ENCODE data around the gene SPRN.

The SPRN gene

DNA sequence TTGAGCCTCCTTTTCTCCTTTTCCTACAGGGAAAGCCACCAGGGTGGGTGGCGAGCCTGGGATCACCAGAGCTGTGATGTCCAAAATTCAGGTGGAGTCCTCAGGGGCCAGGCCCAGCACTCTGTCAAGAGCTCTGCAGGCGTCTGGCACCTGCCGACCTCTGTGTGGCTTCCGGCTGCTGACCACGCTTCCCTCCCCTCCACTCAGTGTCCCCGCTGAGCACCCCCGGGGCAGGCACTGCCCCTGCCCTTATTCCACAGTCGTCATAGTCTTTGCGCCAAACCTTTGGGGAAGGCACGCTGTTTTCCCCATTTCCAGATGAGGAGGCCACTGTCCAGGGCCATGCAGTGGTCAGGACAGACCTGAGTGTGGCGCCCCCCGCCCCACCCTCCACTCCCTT lies 22.9 kb downstream of the SPRN start:
- H3K4me1 Mint-ChIP-seq (ENCODE audit: low read depth in 2 of 2), result peaks cover 29 to 37% of the 10 kb centered on the region in 2 donors
- ATAC-seq (replicated peaks), result no peak

GRCh38 chr10:133400624-133401424 lies 23.6 kb downstream of the SPRN start:
- no peak for DNase-seq
- Mint-ChIP-seq H3K9me3 (no peaks in the 10 kb centered on the region), H3K27me3 (no peaks in the 10 kb centered on the region), H3K27ac (peak overlapping the region; percentile 36 to 84), H3K4me3 (peak overlapping the region in 1 of 2 donors; percentile 3), H3K36me3 (ENCODE audit: insufficient read depth) (peaks cover 50% of the 10 kb centered on the region), H3K4me1 (ENCODE audit: low read depth in 2 of 2) (peaks cover 25 to 33% of the 10 kb centered on the region in 2 donors)
- peak; percentile 56 for ATAC-seq (replicated peaks)

More for the DNA sequence above, 22.9 kb downstream of the SPRN start:
- H3K9me3 Mint-ChIP-seq, result no peaks in the 10 kb centered on the region
- peak overlapping the region in 1 of 2 donors; percentile 3 for H3K4me3 Mint-ChIP-seq
- H3K36me3 Mint-ChIP-seq (ENCODE audit: insufficient read depth), result peaks cover 50% of the 10 kb centered on the region
- H3K27ac Mint-ChIP-seq, result peak overlapping the region; percentile 36 to 84
- no peaks in the 10 kb centered on the region for H3K27me3 Mint-ChIP-seq
- no peak for DNase-seq

GRCh38 chr10:133399123-133399601 lies 25.3 kb downstream of the SPRN start:
- peaks cover 28% of the 10 kb centered on the region in 2 donors for H3K4me1 Mint-ChIP-seq (ENCODE audit: low read depth in 2 of 2)
- H3K27me3 Mint-ChIP-seq, result no peaks in the 10 kb centered on the region
- peaks cover 54% of the 10 kb centered on the region for H3K36me3 Mint-ChIP-seq (ENCODE audit: insufficient read depth)
- DNase-seq (no peak), ATAC-seq (replicated peaks) (no peak)
- H3K4me3 Mint-ChIP-seq, result no peak overlapping the region
- no peaks in the 10 kb centered on the region for H3K9me3 Mint-ChIP-seq
- no peak overlapping the region for H3K27ac Mint-ChIP-seq

- Mint-ChIP-seq H3K27me3 (no peaks in the 10 kb centered on the region), H3K4me3 (no peak overlapping the region), H3K9me3 (no peaks in the 10 kb centered on the region), H3K27ac (peak overlapping the region; percentile 25 to 74), H3K36me3 (ENCODE audit: insufficient read depth) (peaks cover 49% of the 10 kb centered on the region), H3K4me1 (ENCODE audit: low read depth in 2 of 2) (peaks cover 25 to 28% of the 10 kb centered on the region in 2 donors)
- no peak for ATAC-seq (replicated peaks)
- no peak for DNase-seq
These were observed 26.5 kb downstream of the SPRN start for GRCh38 chr10:133397938-133398337.

DNA sequence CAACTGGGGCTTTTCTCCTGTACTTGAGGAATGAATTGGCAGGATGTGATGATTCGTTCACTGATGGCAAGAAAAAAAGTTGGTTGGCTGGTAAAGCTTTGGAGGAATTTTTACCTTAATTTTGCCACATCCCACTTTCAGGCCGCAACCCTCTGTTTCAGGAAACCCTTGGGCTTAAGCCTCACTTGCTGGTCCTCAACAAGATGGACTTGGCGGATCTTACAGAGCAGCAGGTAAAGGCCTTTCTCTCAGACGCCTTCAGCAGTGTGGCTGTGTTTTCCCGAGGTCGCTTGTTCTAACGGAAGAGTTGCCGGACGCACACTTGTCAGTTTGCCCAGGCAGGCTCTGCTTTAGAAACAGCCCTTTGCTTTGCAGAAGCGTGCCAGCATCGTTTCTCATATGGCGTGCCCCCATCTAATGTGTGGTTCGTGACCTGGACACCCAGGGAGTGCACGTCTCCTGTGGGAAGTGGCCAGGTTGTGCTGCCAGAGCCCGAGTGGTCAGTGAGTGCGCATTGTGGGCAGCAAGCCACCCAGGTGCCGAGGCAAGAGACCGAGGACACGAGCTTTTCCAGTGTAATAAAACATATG lies 28.3 kb downstream of the SPRN start:
- H3K4me1 Mint-ChIP-seq (ENCODE audit: low read depth in 2 of 2), result peaks cover 29 to 32% of the 10 kb centered on the region in 2 donors

GRCh38 chr10:133394801-133395221 lies 29.6 kb downstream of the SPRN start:
- DNase-seq (no peak), ATAC-seq (replicated peaks) (no peak)
- H3K27me3 Mint-ChIP-seq, result no peaks in the 10 kb centered on the region
- H3K4me3 Mint-ChIP-seq, result peak overlapping the region; percentile 89 to 92
- H3K27ac Mint-ChIP-seq, result peak overlapping the region; percentile 66 to 81
- peaks cover 34 to 36% of the 10 kb centered on the region in 2 donors for H3K4me1 Mint-ChIP-seq (ENCODE audit: low read depth in 2 of 2)
- H3K36me3 Mint-ChIP-seq (ENCODE audit: insufficient read depth), result peaks cover 50% of the 10 kb centered on the region
- no peaks in the 10 kb centered on the region for H3K9me3 Mint-ChIP-seq

More for the DNA sequence above, 28.3 kb downstream of the SPRN start:
- peaks cover 48% of the 10 kb centered on the region for H3K36me3 Mint-ChIP-seq (ENCODE audit: insufficient read depth)
- peak overlapping the region in 1 of 2 donors; percentile 92 for H3K4me3 Mint-ChIP-seq
- ATAC-seq (replicated peaks) (no peak), DNase-seq (no peak)
- H3K27ac Mint-ChIP-seq, result no peak overlapping the region
- no peaks in the 10 kb centered on the region for H3K27me3 Mint-ChIP-seq
- no peaks in the 10 kb centered on the region for H3K9me3 Mint-ChIP-seq

GRCh38 chr10:133394064-133394663 lies 30.3 kb downstream of the SPRN start, which contains the start of gene MTG1:
TSS of gene MTG1 (plus strand) at chr10:133394157. CDS start at chr10:133394221, 64 bp downstream.
- Mint-ChIP-seq H3K9me3 (no peaks in the 10 kb centered on the region), H3K27ac (peak within 1 kb of the TSS; percentile 66 to 81), H3K27me3 (no peaks in the 10 kb centered on the region), H3K36me3 (ENCODE audit: insufficient read depth) (peaks cover 47% of the 10 kb centered on the region), H3K4me1 (ENCODE audit: low read depth in 2 of 2) (peaks cover 34 to 39% of the 10 kb centered on the region in 2 donors), H3K4me3 (peak within 1 kb of the TSS; percentile 89 to 92)
- ATAC-seq (replicated peaks) (peak; percentile 63), DNase-seq (peak; percentile 86 to 90 (median 88))

GRCh38 chr10:133393401-133394063 lies 30.9 kb downstream of the SPRN start:
- ATAC-seq (replicated peaks) (no peak), DNase-seq (no peak)
- peaks cover 39 to 46% of the 10 kb centered on the region in 2 donors for H3K4me1 Mint-ChIP-seq (ENCODE audit: low read depth in 2 of 2)

GRCh38 chr10:133391761-133392518 lies 32.5 kb downstream of the SPRN start:
- peak overlapping the region; percentile 92 to 94 for H3K27ac Mint-ChIP-seq
- peak overlapping the region; percentile 72 to 90 for H3K4me3 Mint-ChIP-seq
- H3K36me3 Mint-ChIP-seq (ENCODE audit: insufficient read depth), result peaks cover 29% of the 10 kb centered on the region
- no peak for DNase-seq
- peaks cover 39 to 48% of the 10 kb centered on the region in 2 donors for H3K4me1 Mint-ChIP-seq (ENCODE audit: low read depth in 2 of 2)
- no peak for ATAC-seq (replicated peaks)
- no peaks in the 10 kb centered on the region for H3K9me3 Mint-ChIP-seq
- H3K27me3 Mint-ChIP-seq, result no peaks in the 10 kb centered on the region

More at GRCh38 chr10:133393401-133394063, 30.9 kb downstream of the SPRN start:
- Mint-ChIP-seq H3K27ac (peak overlapping the region in 1 of 2 donors; percentile 81), H3K36me3 (ENCODE audit: insufficient read depth) (peaks cover 42% of the 10 kb centered on the region), H3K4me3 (peak overlapping the region; percentile 89 to 92), H3K9me3 (no peaks in the 10 kb centered on the region), H3K27me3 (no peaks in the 10 kb centered on the region)

DNA sequence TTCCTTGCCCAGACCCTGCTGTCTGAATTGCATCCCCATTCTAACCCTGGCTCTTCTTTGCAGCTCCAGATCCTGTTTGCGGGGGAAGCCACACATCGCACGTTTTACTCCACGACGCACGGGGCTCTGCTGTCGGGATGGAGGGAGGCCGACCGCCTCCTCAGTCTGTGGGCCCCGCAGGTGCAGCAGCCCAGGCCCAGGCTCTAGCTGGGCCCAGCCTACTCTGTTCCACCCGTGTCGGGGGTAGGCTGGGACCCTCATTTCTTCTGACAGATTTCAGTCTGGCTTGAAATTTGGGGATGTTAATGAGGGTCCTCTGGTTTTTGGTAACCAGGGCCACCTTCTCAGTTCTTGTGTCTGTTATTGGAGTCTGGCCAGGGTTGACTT lies 33.2 kb downstream of the SPRN start:
- Mint-ChIP-seq H3K4me1 (ENCODE audit: low read depth in 2 of 2) (peaks cover 39 to 45% of the 10 kb centered on the region in 2 donors), H3K27me3 (no peaks in the 10 kb centered on the region), H3K4me3 (peak overlapping the region; percentile 72 to 90), H3K27ac (peak overlapping the region; percentile 92 to 94), H3K9me3 (no peaks in the 10 kb centered on the region), H3K36me3 (ENCODE audit: insufficient read depth) (peaks cover 26% of the 10 kb centered on the region)
- ATAC-seq (replicated peaks) (no peak), DNase-seq (no peak)

DNA sequence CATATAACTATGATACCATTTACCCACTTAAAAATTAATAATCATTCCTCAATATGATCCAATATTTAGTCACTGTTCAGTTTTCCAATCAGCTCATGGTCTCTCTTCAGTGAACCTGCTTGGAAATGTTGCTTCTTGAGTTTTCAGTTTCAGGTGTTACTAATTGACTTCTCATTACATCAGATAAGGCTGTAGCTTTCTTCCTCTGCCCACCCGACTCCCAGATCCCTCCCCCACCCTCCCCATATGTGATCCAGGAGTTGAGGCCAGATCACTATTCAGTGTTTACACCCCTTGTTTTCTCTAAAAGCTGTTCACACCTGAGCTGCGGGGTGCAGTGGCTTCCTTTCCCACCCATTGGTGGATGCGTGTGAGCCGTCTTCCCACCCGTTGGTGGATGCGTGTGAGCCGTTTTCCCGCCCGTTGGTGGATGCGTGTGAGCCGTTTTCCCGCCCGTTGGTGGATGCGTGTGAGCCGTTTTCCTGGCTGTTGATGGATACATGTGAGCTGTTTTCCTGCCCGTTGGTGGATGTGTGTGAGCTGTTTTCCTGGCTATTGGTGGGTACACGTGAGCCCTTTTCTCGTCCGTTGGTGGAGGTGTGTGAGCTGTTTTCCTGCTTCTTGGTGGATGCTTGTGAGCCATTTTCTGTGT lies 33.7 kb downstream of the SPRN start:
- H3K9me3 Mint-ChIP-seq, result no peaks in the 10 kb centered on the region
- peaks cover 25% of the 10 kb centered on the region for H3K36me3 Mint-ChIP-seq (ENCODE audit: insufficient read depth)
- DNase-seq, result no peak
- no peak for ATAC-seq (replicated peaks)
- peaks cover 40 to 43% of the 10 kb centered on the region in 2 donors for H3K4me1 Mint-ChIP-seq (ENCODE audit: low read depth in 2 of 2)
- H3K27me3 Mint-ChIP-seq, result no peaks in the 10 kb centered on the region
- peak overlapping the region; percentile 90 to 95 for H3K4me3 Mint-ChIP-seq
- H3K27ac Mint-ChIP-seq, result peak overlapping the region; percentile 92 to 94
